GM23338 (cell line): ENCODE measurements around the gene NKD1. TPM values are rescaled to one million over a fixed set of nuclear protein-coding genes. Genes with fewer than 3 reads are reported as not detected.

Experiments used
- ATAC-seq: fragments of 200-7000 bp; cut with Tn5 transposase; 3 replicates; pipeline ENCODE4 v1.9.1; 2020
- DNase-seq: peaks from one replicate; pipeline ENCODE4 v3.0.0-alpha.2; 2015; ENCODE audit warnings: low spot score
- H2AFZ ChIP-seq: fragments of 200-600 bp; sonication (generic); 2 replicates; pipeline ENCODE4 v1.8.0; 2016; ENCODE audit warnings: antibody characterized with exemption, mild to moderate bottlenecking, moderate library complexity
- H3F3A ChIP-seq: fragments of 200-600 bp; sonication (generic); replicated peaks from 2 replicates; pipeline ENCODE4 v1.8.0; 2017; ENCODE audit warnings: antibody characterized with exemption, mixed run types, low read depth
- H3K27ac ChIP-seq: fragments of 200-600 bp; sonication (generic); 2 replicates; pipeline ENCODE4 v1.6.1; 2016; ENCODE audit warnings: low read depth
- H3K27me3 ChIP-seq: fragments of 200-600 bp; sonication (generic); 2 replicates; pipeline ENCODE4 v1.8.0; 2016; ENCODE audit warnings: mild to moderate bottlenecking, mixed run types, moderate library complexity; ENCODE audit not compliant: insufficient read depth
- H3K36me3 ChIP-seq: fragments of 200-600 bp; sonication (generic); 2 replicates; pipeline ENCODE4 v1.8.0; 2016; ENCODE audit warnings: mild to moderate bottlenecking; ENCODE audit not compliant: insufficient read depth
- H3K4me1 ChIP-seq: fragments of 200-600 bp; sonication (generic); 2 replicates; pipeline ENCODE4 v1.8.0; 2016; ENCODE audit warnings: mild to moderate bottlenecking, moderate library complexity; ENCODE audit not compliant: insufficient read depth
- H3K4me2 ChIP-seq: fragments of 200-600 bp; sonication (generic); 2 replicates; pipeline ENCODE4 v1.7.1; 2017; ENCODE audit warnings: mixed run types
- H3K4me3 ChIP-seq: fragments of 200-600 bp; sonication (generic); 2 replicates; pipeline ENCODE4 v1.6.1; 2016; ENCODE audit warnings: mixed run types
- H3K79me2 ChIP-seq: fragments of 200-600 bp; sonication (generic); replicated peaks from 2 replicates; pipeline ENCODE4 v1.8.0; 2017; ENCODE audit warnings: mild to moderate bottlenecking; ENCODE audit not compliant: insufficient read depth
- H3K9me2 ChIP-seq: fragments of 200-600 bp; sonication (generic); 2 replicates; pipeline ENCODE4 v1.8.0; 2017; ENCODE audit not compliant: insufficient read depth
- H4K20me1 ChIP-seq: fragments of 200-600 bp; sonication (generic); replicated peaks from 2 replicates; pipeline ENCODE4 v1.8.0; 2017; ENCODE audit warnings: mild to moderate bottlenecking; ENCODE audit not compliant: insufficient read depth
- H3K27ac Mint-ChIP-seq: 2 replicates; pipeline ENCODE4 v1.8.0; 2020; ENCODE audit warnings: inconsistent platforms, mild to moderate bottlenecking, moderate library complexity, mixed read lengths
- H3K27me3 Mint-ChIP-seq: 3 replicates; pipeline ENCODE4 v1.8.0; 2022; ENCODE audit warnings: low read depth, mild to moderate bottlenecking, moderate library complexity, mixed read lengths, inconsistent platforms; ENCODE audit not compliant: insufficient read depth, poor library complexity
- H3K36me3 Mint-ChIP-seq: 3 replicates; pipeline ENCODE4 v1.8.0; 2021; ENCODE audit warnings: low read depth, mild to moderate bottlenecking, inconsistent platforms, moderate library complexity, mixed read lengths
- H3K4me1 Mint-ChIP-seq: 3 replicates; pipeline ENCODE4 v1.8.0; 2020; ENCODE audit warnings: mild to moderate bottlenecking, inconsistent platforms, mixed read lengths
- H3K4me3 Mint-ChIP-seq: 3 replicates; pipeline ENCODE4 v1.8.0; 2021; ENCODE audit warnings: moderate library complexity, mild to moderate bottlenecking, inconsistent platforms, mixed read lengths
- H3K9me3 Mint-ChIP-seq: 3 replicates; pipeline ENCODE4 v1.8.0; 2020; ENCODE audit warnings: moderate library complexity, mild to moderate bottlenecking, inconsistent platforms, mixed read lengths
- EZH2 ChIP-seq: fragments of 200-600 bp; sonication (generic); IDR thresholded peaks from one replicate; pipeline ENCODE4 v1.8.0; 2017; ENCODE audit warnings: antibody characterized with exemption, mild to moderate bottlenecking, low read depth; ENCODE audit not compliant: unreplicated experiment
- EZH2phosphoT487 ChIP-seq: fragments of 200-600 bp; sonication (generic); IDR thresholded peaks from one replicate; pipeline ENCODE4 v1.8.1; 2018; ENCODE audit warnings: antibody characterized with exemption; ENCODE audit not compliant: unreplicated experiment
- JUNB ChIP-seq: IDR thresholded peaks from one replicate; pipeline ENCODE4 v1.6.1; 2016; ENCODE audit warnings: antibody characterized with exemption; ENCODE audit not compliant: unreplicated experiment
- NANOG ChIP-seq: IDR thresholded peaks from 2 replicates; pipeline ENCODE4 v1.6.1; 2016; ENCODE audit warnings: antibody characterized with exemption, borderline replicate concordance
- POLR2AphosphoS5 ChIP-seq: IDR thresholded peaks from 2 replicates; pipeline ENCODE4 v1.6.1; 2016; ENCODE audit warnings: antibody characterized with exemption, low read depth
- STAT1 ChIP-seq: IDR thresholded peaks from one replicate; pipeline ENCODE4 v1.6.1; 2016; ENCODE audit warnings: antibody characterized with exemption; ENCODE audit not compliant: unreplicated experiment
- ZNF114 ChIP-seq: fragments of 250-450 bp; sonication (Bioruptor Pico); IDR thresholded peaks from 2 replicates; pipeline ENCODE4 v1.5.0; 2020; ENCODE audit warnings: mild to moderate bottlenecking, moderate library complexity
- ZNF331 ChIP-seq: fragments of 250-450 bp; sonication (Bioruptor Pico); IDR thresholded peaks from 2 replicates; pipeline ENCODE4 v1.5.0; 2020; ENCODE audit warnings: low read depth, mild to moderate bottlenecking, moderate library complexity
- polyA plus RNA-seq: library from polyadenylated mRNA; unstranded; fragments of >200 nt; fragmentation: Nextera tagmentation; extraction: Ambion mirVana; gene quantifications from 2 replicates; pipeline ENCODE4 v1.2.1, GENCODE V29; 2016
- total RNA-seq: library from RNA; depleted of rRNA; stranded (reverse); fragments of >200 nt; shearing (Covaris generic); gene quantifications from 2 replicates; pipeline ENCODE4 v1.2.3, GENCODE V29; 2014
- TF ChIP-seq, protein P1 (sequence below): IDR thresholded peaks from one replicate; pipeline ENCODE4 v1.6.1; 2018; ENCODE audit warnings: antibody characterized with exemption; ENCODE audit not compliant: unreplicated experiment
- TF ChIP-seq, protein P2 (sequence below): IDR thresholded peaks from 2 replicates; pipeline ENCODE4 v1.6.1; 2016; ENCODE audit warnings: antibody characterized with exemption

Gene NKD1
- total and polyA plus RNA-seq, 2 experiments from 2014 or later, result 2.1 to 2.3 TPM

DNA sequence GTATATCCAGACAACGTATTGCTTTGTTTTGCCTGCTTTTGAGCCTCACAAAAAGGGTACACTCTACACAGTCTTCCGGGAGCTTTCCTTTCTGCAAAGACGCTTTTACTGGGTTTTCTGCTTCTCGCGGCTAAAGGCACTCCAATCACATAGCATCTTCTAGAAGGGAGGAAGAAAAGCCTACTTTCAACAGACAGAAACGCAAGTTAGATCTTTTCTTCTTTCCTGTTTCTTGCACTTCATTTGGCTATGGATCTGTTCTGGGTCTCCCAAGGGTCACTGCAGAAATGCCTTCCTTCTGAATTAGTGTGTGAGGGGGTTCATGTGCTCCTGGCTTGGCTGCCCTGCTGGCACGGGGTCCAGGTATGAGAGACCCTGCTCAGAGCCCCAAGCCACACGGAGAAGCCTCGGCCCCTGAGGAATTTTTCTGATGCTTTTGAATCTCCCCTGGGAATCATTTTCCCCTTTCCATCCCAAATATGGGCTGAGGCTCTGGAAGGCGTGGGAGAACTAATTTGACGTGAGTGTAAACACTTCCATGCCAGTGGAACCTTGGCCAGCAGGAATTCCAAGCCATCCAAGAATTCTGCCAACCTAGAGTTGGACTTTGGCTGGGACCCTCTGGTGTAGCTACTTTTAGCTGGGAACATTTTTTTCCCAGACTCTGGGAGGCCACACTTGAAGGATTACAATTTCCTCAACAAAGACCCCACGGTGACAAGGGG is 49.6 kb upstream of the NKD1 start (continued):
- TF ChIP-seq, protein P1, sequence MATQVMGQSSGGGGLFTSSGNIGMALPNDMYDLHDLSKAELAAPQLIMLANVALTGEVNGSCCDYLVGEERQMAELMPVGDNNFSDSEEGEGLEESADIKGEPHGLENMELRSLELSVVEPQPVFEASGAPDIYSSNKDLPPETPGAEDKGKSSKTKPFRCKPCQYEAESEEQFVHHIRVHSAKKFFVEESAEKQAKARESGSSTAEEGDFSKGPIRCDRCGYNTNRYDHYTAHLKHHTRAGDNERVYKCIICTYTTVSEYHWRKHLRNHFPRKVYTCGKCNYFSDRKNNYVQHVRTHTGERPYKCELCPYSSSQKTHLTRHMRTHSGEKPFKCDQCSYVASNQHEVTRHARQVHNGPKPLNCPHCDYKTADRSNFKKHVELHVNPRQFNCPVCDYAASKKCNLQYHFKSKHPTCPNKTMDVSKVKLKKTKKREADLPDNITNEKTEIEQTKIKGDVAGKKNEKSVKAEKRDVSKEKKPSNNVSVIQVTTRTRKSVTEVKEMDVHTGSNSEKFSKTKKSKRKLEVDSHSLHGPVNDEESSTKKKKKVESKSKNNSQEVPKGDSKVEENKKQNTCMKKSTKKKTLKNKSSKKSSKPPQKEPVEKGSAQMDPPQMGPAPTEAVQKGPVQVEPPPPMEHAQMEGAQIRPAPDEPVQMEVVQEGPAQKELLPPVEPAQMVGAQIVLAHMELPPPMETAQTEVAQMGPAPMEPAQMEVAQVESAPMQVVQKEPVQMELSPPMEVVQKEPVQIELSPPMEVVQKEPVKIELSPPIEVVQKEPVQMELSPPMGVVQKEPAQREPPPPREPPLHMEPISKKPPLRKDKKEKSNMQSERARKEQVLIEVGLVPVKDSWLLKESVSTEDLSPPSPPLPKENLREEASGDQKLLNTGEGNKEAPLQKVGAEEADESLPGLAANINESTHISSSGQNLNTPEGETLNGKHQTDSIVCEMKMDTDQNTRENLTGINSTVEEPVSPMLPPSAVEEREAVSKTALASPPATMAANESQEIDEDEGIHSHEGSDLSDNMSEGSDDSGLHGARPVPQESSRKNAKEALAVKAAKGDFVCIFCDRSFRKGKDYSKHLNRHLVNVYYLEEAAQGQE, result no peak
- TF ChIP-seq, protein P2, sequence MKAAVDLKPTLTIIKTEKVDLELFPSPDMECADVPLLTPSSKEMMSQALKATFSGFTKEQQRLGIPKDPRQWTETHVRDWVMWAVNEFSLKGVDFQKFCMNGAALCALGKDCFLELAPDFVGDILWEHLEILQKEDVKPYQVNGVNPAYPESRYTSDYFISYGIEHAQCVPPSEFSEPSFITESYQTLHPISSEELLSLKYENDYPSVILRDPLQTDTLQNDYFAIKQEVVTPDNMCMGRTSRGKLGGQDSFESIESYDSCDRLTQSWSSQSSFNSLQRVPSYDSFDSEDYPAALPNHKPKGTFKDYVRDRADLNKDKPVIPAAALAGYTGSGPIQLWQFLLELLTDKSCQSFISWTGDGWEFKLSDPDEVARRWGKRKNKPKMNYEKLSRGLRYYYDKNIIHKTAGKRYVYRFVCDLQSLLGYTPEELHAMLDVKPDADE, result no peak
- no peak for TF ChIP-seq EZH2
- no peak for TF ChIP-seq ZNF331 (CRISPR knock-in tag)

DNA sequence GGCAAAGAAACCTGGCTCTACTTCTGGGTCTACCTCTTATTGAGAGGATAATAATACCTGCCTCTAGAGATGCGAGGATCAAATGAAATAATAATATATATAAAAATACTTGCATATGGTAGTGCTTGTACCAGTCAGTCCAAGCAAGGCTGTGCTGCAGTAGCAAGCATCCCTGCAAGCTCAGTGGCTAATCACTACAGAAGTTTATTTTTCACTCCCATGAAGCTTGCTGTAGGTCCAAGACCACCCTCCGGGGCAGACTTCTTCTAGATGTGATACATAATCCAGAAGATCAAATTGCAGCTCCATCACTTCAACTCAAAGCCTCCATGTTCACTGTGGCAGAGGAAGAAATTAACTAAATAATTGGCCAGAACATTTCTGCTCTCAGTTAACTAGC is 48.9 kb upstream of the NKD1 start:
- H3F3A ChIP-seq, result no peaks in the 10 kb centered on the region
- Mint-ChIP-seq H3K4me3 (no peak overlapping the region), H3K27me3 (no peaks in the 10 kb centered on the region), H3K4me1 (peaks cover 4% of the 10 kb centered on the region; the same call in 2 of the 3 replicates), H3K36me3 (no peaks in the 10 kb centered on the region), H3K9me3 (no peaks in the 10 kb centered on the region), H3K27ac (no peak overlapping the region)
- TF ChIP-seq NANOG (no peak), EZH2phosphoT487 (no peak), STAT1 (no peak), ZNF331 (CRISPR knock-in tag) (no peak), EZH2 (no peak), POLR2AphosphoS5 (no peak), JUNB (no peak), ZNF114 (CRISPR knock-in tag) (no peak)
- TF ChIP-seq, protein P2, result no peak
- TF ChIP-seq, protein P1, result no peak
- H2AFZ ChIP-seq, result no peak overlapping the region
- no peak for DNase-seq
- no peaks in the 10 kb centered on the region for H3K36me3 ChIP-seq
- no peaks in the 10 kb centered on the region for H3K27me3 ChIP-seq
- H3K27ac ChIP-seq, result no peak overlapping the region
- no peaks in the 10 kb centered on the region for H4K20me1 ChIP-seq
- H3K9me2 ChIP-seq, result peaks cover 13% of the 10 kb centered on the region; the same call in 1 of the 2 replicates
- ATAC-seq, result no peak
- no peaks in the 10 kb centered on the region for H3K79me2 ChIP-seq
- no peak overlapping the region for H3K4me3 ChIP-seq
- no peaks in the 10 kb centered on the region for H3K4me1 ChIP-seq
- 0 out of 2 replicates have a peak overlapping the region, but pooled peaks have one; percentile 27 for H3K4me2 ChIP-seq
